GM18505 (cell line): ENCODE data around the gene SYNDIG1.

Experiments used
- ATAC-seq: cut with Tn5 transposase; IDR thresholded peaks from one replicate; pipeline ENCODE4 v1.9.1; 2021; ENCODE audit not compliant: unreplicated experiment
- POLR2A ChIP-seq: IDR thresholded peaks from 4 replicates; pipeline ENCODE4 v1.6.1; 2011; ENCODE audit warnings: borderline replicate concordance; ENCODE audit not compliant: insufficient read depth, insufficient read length; ENCODE audit errors: extremely low read depth

Gene SYNDIG1

DNA sequence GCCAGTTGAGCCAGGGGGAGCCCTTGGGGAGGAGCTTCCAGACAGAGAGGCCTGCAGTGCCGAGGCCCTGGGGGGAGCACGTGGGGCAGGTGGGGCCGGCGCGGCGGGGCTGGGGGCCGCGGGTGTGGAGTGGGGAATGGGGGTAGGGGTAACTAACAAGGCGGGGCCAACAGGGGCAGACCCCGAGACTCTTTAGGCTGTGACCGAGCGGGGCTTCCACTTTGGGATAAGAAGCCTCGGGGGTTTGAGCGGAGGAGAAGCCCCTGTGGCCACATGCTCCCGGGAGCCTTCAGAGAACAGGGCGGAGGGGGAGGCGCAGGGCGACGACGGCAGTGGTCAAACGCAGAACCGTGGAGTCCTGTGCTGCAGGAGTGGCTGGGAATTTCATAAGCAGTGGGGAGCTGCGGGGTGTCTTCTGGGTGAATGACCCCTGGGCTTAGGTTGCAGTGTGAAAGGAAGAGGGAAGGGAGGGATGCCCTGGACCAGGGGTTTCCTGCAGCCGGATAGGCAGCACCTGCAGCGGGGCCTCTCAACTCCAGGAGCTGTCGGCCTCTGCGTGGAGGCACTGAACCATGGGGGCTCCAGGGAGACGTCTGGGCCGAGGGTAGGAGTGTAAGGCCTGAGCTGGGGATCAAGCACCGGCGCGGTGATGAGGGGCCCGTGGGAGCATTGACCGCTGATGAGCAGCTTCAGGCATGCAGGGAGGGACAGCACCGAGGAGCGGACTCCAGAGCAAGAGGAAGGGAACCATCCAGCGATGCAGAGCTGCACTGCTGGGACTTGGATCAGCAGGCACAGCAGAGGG, 121.0 kb downstream of the SYNDIG1 start:
- no peak for TF ChIP-seq POLR2A
- ATAC-seq = no peak

GRCh38 chr20:24597051-24597450, 127.6 kb downstream of the SYNDIG1 start:
- TF ChIP-seq POLR2A = no peak
- ATAC-seq = no peak

DNA sequence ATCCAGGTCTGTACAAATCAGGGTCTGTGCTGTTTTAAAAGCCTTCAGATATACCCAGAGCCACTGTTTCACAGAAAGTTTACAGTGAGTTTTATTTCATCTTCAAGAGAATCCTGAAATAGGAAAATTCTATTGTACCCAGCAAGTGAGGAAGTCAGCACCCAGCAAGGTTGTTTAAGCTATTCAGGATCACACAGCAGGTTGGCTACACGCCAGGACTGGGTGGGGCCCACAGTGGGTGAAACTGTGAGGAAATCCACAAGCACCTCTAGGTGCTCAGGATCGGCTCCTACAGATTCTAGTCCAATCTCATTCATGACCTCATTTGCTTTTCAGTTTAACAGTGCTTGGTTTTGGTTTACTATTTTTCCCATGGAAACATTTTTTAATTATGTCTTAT, 128.9 kb downstream of the SYNDIG1 start:
- ATAC-seq = no peak
- no peak for TF ChIP-seq POLR2A

DNA sequence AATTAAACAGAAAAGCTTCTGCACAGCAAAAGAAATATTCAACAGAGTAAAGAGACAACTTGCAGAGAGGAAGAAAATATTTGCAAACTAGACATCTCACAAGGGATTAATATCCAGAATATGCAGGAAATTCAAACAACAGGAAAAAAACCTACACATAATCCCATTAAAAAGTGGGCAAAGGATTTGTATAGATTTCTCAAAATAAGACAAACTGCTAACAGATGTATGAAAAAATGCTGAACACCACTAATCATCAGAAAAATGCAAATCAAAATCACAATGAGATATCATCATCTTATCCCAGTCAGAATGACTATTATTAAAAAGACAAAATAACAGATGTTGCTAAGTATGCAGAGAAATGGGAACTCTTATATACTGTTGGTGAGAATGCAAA, 129.6 kb downstream of the SYNDIG1 start:
- no peak for TF ChIP-seq POLR2A
- no peak for ATAC-seq

GRCh38 chr20:24600012-24600411, 130.6 kb downstream of the SYNDIG1 start:
- ATAC-seq = no peak
- TF ChIP-seq POLR2A = no peak

DNA sequence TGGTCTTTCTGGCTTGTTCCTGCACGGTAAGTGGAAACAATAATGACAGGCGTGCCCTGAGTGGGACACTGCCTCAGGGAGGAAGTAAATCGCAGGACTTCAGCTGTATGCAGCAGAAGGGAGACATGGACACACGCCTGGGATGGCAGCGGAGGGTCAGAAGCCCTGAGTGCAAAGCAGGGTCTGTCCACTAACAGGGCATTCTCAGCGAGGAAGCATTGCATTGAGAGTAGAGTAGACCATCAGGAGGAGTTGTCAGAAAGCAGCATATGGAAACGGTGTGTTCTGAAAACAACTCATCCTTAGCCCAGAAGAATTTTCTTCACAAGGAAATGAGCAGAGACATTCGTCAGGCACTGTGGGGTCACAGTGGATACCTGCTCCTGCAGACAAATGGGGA, 134.0 kb downstream of the SYNDIG1 start:
- no peak for TF ChIP-seq POLR2A
- ATAC-seq = no peak

DNA sequence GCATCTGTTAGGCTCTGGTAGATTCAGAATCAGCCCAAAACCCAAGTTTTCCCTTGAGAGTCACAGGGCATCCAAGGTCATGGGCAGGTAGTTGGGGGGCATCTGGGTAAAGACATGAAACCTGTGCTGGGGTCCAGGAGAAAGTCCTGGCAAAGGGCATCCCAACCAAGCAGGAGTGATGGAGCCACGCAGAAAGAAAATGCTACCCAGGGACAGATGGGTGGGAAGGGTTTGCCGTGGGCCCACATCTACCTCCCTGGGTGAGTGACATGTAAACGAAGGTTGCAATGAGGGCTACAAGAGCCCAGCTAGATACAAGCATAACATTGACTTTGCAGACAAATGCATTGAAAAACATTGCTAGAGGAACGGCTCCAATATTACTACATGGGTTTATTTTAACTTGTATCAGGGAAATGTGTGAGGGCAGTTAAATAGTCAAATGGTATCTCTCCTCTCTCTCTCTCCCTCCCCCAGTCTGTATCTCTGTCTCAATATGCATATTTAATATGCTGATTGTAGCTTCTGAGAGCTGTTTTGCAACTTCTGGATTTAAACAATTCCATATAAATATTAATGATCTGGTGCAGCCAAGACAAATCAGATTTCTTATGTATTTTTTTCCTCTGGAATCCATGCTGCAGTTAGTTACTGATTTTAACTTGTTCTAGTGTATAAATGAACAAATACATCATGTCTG, 135.7 kb downstream of the SYNDIG1 start:
- no peak for ATAC-seq
- no peak for TF ChIP-seq POLR2A

- ATAC-seq = no peak
- TF ChIP-seq POLR2A = no peak
Observed at GRCh38 chr20:24605937-24606455, 136.6 kb downstream of the SYNDIG1 start.

- TF ChIP-seq POLR2A = no peak
- no peak for ATAC-seq
Observed at GRCh38 chr20:24607402-24607801, 138.0 kb downstream of the SYNDIG1 start.

DNA sequence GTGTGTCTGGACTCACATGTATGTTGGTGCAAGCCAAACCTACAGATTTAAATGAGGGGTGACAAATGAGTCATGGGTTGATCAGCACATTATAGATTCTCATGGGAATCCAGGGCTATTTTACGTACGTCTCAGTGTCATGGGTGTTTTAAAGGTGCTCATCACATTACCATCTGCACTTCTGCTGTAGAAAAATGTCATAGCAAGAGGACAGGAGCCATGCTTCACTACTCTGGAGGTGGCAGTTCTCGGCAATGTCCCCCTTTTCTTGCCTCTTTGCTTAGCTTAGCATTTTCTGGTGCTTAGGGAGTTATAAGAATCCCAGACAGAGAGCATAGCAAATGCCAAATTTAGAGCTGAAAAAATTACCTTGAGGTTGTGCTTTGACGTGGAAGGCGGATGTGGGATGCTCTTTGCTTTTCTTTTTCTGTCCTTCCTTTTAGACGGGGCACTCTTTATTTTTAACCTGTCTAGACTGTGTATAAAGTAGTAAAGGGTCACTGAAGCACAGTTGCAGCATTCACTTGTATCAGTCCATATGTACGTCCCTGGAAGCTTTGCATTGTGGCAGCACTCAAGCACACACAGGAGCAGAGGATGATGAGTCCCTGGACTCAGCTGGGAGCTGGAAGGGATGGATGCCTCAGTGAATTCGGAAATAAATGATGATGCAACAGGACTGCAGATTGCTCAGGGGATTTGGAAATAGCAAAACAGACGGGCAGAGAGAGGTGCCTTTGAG, 139.7 kb downstream of the SYNDIG1 start:
- ATAC-seq = no peak

GRCh38 chr20:24609757-24610156, 140.3 kb downstream of the SYNDIG1 start:
- TF ChIP-seq POLR2A = no peak
- no peak for ATAC-seq

More for the DNA sequence above, 139.7 kb downstream of the SYNDIG1 start:
- TF ChIP-seq POLR2A = no peak

DNA sequence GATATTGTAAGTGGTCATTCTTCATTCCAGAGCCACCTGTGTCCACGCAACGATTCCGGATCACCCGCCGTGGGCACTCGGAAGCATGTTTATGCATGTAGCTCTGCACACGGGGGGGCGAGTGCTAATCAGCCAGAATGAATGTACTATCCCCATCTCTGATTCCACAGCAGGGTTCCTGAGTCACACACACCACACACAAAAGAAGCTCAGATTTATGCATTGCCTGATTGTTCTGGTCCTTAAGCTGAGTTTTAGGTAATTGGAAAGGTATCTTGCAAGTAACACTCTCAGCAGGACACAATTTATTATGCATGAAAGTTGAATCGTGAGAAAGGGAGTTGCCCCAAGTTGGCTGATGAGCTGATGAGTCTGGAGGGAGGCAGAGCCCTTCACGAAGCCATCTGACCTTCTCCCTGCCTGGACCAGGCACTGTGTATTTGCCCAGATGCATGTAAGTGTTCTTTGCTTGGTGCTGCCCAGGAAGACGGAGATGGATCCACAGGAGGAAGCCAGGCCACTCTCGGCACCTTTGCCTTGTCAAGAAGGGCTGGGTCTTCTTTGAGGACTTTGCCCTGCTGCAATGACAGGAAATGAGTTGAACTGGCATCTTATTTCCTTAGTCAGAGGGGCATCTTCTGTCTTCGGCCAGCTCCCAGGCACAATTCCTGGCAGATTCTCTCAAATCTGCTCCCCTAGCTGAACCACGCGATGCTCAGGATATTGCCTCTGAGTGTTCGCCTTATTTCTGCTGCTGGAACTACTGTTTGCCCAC, 141.1 kb downstream of the SYNDIG1 start:
- no peak for TF ChIP-seq POLR2A
- no peak for ATAC-seq

DNA sequence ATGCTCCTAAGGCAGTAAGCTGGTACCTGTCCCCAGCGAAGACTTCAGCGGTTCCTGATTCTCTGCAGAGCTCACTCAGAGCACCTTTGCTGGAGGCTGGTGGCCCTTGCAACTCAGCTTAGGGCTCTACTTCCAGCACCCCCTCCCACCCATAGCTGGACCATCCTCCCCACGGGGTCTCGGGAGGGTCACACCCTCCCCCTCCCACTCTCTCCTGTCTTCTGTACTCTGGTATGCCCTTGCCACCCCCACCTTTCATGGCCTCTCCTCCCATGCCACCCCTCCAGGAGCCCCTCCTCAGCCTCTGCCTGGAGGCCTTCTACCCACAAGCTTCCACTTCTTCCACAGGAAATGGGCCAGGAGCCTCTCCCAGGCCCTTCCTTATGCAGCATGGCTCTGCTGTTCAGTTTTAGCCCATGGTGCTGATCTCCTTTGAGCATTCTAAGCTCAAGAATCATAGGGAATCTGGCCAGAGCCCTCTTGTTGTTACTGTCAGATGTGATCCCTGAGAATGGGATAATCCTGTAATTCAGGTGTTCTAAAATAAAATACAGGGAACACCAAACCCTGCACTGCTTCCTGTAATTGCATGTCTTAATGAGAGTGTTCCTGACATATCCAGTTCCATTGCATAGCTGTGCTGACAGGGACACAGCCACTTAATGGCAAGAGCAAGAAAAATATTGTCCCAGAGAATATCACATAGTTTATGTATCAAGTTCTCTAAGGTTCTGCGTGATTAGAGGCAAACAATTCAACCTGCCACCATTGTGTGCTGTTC, 142.1 kb downstream of the SYNDIG1 start:
- ATAC-seq = no peak
- no peak for TF ChIP-seq POLR2A
